GM12875 (cell line): ENCODE measurements around the gene TOR2A.

Experiments used
- H3K4me3 ChIP-seq: one replicate; pipeline ENCODE4 v1.5.1; 2011; ENCODE audit warnings: low read depth, low read length, control low read depth
- TF ChIP-seq, protein P1 (sequence below): IDR thresholded peaks from 2 replicates; pipeline ENCODE4 v1.5.1; 2011; ENCODE audit warnings: low read depth, mild to moderate bottlenecking, control low read depth, inconsistent platforms, low read length, moderate library complexity, borderline replicate concordance; ENCODE audit not compliant: insufficient read depth

TOR2A gene

DNA sequence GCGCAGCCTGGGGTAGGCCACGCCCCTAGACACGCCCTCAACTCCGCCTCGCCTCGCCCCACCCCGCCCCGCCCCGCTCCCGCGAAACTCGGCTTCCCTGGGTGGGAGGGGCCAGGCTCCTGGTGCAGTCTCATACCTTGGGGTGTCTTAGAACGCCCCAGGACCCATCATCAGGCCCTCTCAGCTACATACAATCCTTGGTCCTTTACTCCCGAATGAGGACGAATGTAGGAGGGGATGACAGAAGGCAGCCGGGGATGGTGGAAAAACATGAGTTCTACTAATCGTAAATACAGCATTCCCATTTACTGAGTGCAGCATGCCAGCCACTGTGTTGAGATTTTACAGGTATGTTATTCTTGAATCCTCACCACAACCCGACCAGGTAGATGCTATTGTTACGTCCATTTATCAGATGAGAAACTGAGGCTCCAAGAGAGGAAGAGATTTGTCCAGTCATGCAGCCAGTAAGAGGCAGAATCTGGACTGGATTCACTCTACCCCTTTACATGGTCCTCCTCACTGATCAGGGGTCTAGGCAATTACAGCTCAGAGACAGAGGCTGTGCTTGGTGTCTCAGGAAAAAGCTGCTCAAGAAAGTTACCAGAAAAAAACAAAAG lies 36.6 kb upstream of the TOR2A start:
- TF ChIP-seq, protein P1, sequence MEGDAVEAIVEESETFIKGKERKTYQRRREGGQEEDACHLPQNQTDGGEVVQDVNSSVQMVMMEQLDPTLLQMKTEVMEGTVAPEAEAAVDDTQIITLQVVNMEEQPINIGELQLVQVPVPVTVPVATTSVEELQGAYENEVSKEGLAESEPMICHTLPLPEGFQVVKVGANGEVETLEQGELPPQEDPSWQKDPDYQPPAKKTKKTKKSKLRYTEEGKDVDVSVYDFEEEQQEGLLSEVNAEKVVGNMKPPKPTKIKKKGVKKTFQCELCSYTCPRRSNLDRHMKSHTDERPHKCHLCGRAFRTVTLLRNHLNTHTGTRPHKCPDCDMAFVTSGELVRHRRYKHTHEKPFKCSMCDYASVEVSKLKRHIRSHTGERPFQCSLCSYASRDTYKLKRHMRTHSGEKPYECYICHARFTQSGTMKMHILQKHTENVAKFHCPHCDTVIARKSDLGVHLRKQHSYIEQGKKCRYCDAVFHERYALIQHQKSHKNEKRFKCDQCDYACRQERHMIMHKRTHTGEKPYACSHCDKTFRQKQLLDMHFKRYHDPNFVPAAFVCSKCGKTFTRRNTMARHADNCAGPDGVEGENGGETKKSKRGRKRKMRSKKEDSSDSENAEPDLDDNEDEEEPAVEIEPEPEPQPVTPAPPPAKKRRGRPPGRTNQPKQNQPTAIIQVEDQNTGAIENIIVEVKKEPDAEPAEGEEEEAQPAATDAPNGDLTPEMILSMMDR, result no peak
- peak overlapping the region; percentile 53 for H3K4me3 ChIP-seq

DNA sequence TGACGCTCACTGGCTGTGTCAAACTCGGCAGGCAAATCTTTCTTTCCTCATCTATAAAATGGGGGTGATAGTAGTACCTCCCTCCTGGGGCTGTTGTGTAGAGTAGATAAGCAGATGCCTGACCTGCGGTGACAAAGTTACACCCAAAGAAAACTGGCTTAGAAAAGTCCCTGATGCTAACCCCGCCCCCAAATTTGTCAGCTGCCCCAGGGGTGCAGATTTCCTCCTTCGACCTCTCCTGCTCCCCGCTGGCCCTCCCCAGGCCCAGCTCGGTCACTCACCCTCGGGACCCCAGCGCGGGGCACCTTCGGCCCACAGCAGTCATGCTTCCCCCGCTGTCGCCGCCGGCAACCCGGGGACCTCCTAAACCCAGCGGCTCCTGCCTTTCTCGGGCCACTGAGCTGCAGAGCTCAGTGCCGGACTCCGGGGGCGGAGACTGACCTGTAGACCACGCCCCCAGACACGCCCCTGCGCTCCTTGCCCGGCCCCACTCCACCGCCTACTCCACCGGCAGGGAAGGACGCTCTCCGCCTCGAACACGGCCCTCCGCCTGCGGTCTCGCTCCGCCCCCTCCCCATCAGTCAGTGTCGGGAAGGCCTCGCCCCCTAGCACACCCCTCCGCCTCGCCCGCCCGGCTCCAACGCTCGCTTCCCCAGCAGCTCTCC lies 35.9 kb upstream of the TOR2A start:
- H3K4me3 ChIP-seq, result peak overlapping the region; percentile 53
- TF ChIP-seq, protein P1, result no peak

DNA sequence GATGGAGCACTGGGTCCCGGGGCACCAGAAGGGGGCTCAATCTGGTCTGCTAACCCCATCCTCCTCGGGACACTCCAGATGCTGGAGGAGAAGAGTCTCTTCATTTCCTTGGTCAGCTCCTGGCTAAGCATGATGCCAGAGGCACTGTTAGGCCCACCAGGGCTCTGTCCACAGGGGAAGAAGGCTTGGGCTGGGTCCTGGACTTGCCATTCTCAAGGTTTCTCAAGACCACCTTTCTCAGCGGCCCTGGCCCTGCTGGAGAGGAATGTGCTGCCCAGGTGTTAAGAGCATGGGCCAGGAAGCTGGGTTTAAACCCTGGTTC lies 35.5 kb upstream of the TOR2A start:
- TF ChIP-seq, protein P1, result no peak
- no peak overlapping the region for H3K4me3 ChIP-seq

DNA sequence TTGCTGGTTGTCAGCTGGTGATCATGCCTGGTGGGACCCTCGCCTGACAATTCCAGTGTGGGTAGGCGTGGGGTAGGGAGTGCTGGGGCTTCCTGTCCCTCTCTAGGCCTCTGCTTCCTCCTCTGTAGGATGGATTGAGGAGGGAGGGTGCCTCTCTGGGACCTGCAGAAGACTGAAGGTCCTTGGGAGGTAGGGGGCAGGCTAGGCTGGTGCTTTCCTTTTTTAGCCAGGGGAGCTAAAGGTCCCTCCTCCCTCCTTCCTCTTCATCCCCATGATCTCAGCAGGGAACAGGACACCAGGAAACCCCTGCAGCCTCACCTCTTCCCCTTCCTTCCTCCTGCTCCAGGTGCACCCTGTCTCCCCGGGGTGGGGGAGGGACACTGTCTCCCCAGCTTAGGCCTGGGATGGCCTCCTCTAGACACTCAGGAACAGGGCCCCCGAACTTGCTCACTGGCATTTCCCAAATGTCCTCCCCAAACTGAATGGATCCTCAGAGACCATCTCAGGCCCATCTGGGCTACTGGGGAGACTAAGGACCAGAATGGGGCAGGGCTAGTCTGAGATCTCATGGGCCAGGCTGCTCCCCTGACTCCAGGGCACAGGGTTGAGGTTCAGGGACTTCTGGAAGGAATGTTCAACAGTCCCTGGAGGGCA lies 35.0 kb upstream of the TOR2A start:
- H3K4me3 ChIP-seq, result no peak overlapping the region
- TF ChIP-seq, protein P1, result no peak

DNA sequence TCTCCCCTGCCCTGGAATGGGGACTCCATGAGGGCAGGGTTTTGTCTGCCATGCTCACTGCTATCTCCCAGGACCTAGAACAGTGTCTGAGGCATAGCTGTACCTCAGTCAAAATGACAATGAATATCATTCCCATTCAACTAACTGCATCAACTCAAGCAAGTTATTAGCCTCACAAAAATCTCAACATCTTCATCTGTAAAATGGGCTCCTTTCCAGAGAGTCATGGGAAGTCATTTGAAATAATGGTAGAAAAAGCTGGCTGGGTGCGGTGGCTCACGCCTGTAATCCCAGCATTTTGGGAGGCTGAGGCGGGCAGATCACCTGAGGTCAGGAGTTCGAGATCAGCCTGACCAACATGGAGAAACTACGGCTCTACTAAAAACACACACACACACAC lies 34.0 kb upstream of the TOR2A start:
- no peak overlapping the region for H3K4me3 ChIP-seq
- TF ChIP-seq, protein P1, result no peak

DNA sequence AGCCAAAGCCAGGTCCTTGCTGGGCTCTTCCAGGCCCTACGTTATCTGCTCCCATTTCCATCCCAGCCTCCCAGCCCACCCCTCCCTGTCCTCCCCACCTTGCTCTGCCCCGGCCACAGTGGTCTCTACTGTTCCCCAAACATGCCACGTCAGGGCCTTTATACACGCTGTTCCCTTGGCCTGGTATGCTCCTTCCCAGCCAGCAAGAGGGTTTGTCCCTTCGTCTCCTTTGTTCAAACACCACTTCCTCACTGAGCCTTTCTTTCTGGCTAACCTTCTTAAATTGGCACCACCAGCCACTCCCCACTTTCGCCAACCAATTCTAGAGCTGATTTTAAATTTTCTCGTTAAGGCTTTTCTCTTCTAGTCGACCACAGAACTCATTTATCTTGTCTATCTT lies 33.6 kb upstream of the TOR2A start:
- H3K4me3 ChIP-seq, result no peak overlapping the region
- TF ChIP-seq, protein P1, result no peak

DNA sequence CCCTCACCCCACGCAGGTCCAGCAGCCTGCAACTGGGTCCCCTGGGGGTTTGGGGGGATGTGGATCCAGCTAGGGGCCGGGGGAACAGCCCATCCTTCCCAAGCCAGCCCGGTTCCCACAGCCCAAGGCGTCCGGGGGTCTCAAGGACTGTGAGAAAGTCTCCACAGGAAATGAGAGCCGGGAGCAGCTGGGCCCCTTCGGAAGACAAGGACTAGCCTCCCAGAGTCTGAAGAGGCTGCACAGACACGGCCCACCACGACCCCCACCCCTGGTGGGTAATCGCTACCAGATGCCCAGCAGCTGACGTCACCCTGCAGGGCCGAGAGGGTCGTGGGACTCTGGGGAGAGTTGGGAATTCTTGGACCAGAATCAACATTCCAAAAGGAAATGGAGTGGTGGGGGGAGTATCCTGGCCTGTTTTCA lies 32.8 kb upstream of the TOR2A start:
- H3K4me3 ChIP-seq, result no peak overlapping the region

More for the DNA sequence above, 32.8 kb upstream of the TOR2A start:
- TF ChIP-seq, protein P1, result no peak
